H1 (cell line): ENCODE measurements around the gene POLR2L. TPM values are rescaled to one million over a fixed set of nuclear protein-coding genes. Genes with fewer than 3 reads are reported as not detected.

Experiments used
- CTCF ChIA-PET: fragments of 300-600 bp; sonication (Branson Sonifier 250); formaldehyde crosslinking; loops from one replicate; lab custom pipeline; 2021; ENCODE audit not compliant: partially characterized antibody; lab: Charles Lee
- POLR2A ChIA-PET: fragments of 300-600 bp; sonication (Branson Sonifier 250); formaldehyde crosslinking; loops from one replicate; lab custom pipeline; 2021; ENCODE audit warnings: inconsistent platforms; ENCODE audit not compliant: partially characterized antibody; lab: Charles Lee
- DNase-seq, 2 experiments: peaks; one replicate each; pipeline versions ENCODE4 v3.0.0 to v3.0.0-alpha.2; 2010 to 2022; ENCODE audit warnings: low spot score in 2 of 2, low read depth in 1 of 2, mixed read lengths in 1 of 2
- FAIRE-seq: peaks from 2 replicates; lab custom pipeline; 2011; peaks lifted over from hg19 to GRCh38; lab: Jason Lieb, UNC
- H2AFZ ChIP-seq: 2 replicates; pipeline ENCODE4 v1.8.1; 2012; ENCODE audit warnings: low read length, inconsistent platforms
- H2AK5ac ChIP-seq: 2 replicates; pipeline ENCODE4 v1.6.1; 2013; ENCODE audit warnings: low read depth, low read length
- H2BK120ac ChIP-seq: replicated peaks from 2 replicates; pipeline ENCODE3; 2013; ENCODE audit warnings: low read depth, low read length, inconsistent platforms
- H2BK12ac ChIP-seq: 2 replicates; pipeline ENCODE4 v1.6.1; 2013; ENCODE audit warnings: low read depth, low read length
- H2BK15ac ChIP-seq: 2 replicates; pipeline ENCODE4 v1.6.1; 2013; ENCODE audit warnings: low read length
- H2BK20ac ChIP-seq: 2 replicates; pipeline ENCODE4 v1.6.1; 2013; ENCODE audit warnings: low read length
- H2BK5ac ChIP-seq: 2 replicates; pipeline ENCODE4 v1.6.1; 2013; ENCODE audit warnings: low read depth, low read length
- H3K14ac ChIP-seq: 2 replicates; pipeline ENCODE4 v1.6.1; 2013; ENCODE audit warnings: inconsistent platforms; ENCODE audit not compliant: insufficient read length
- H3K18ac ChIP-seq: 2 replicates; pipeline ENCODE4 v1.6.1; 2013; ENCODE audit warnings: low read length; ENCODE audit errors: extremely low read depth
- H3K23ac ChIP-seq: 2 replicates; pipeline ENCODE4 v1.6.1; 2013; ENCODE audit warnings: inconsistent platforms; ENCODE audit not compliant: insufficient read length
- H3K23me2 ChIP-seq: 2 replicates; pipeline ENCODE4 v1.6.1; 2013; ENCODE audit warnings: low read depth, low read length
- H3K27ac ChIP-seq: 2 replicates; pipeline ENCODE4 v1.6.1; 2011; ENCODE audit warnings: low read depth, low read length, inconsistent platforms
- H3K27me3 ChIP-seq, 4 experiments: replicated peaks in 1 of 4; 1 replicate in 1 of 4; 2 replicates in 3 of 4; pipeline versions ENCODE4 v1.6.1 to v1.8.1; 2011 to 2013; ENCODE audit warnings: low read length in 3 of 4, mild to moderate bottlenecking in 3 of 4, inconsistent platforms in 2 of 4, mixed read lengths in 2 of 4, moderate library complexity in 1 of 4; ENCODE audit not compliant: control insufficient read depth in 3 of 4, insufficient read depth in 3 of 4; ENCODE audit errors: extremely low read depth in 1 of 4
- H3K36me3 ChIP-seq, 4 experiments: 2 replicates each; pipeline versions ENCODE4 v1.6.1 to v1.8.1; 2011 to 2013; ENCODE audit warnings: mild to moderate bottlenecking in 4 of 4, low read length in 3 of 4, moderate library complexity in 2 of 4, control low read depth in 1 of 4, inconsistent platforms in 1 of 4; ENCODE audit not compliant: insufficient read depth in 4 of 4, control insufficient read depth in 2 of 4
- H3K4ac ChIP-seq: replicated peaks from 2 replicates; pipeline ENCODE3; 2013; ENCODE audit warnings: low read length, low read depth, mixed read lengths, inconsistent platforms; ENCODE audit not compliant: insufficient read length
- H3K4me1 ChIP-seq, 4 experiments: replicated peaks in 1 of 4; 1 replicate in 1 of 4; 2 replicates in 3 of 4; pipeline versions ENCODE4 v1.6.1 to v1.8.1; 2011 to 2013; ENCODE audit warnings: low read length in 3 of 4, inconsistent platforms in 2 of 4, mixed read lengths in 1 of 4; ENCODE audit not compliant: insufficient read depth in 4 of 4, control insufficient read depth in 3 of 4
- H3K4me2 ChIP-seq, 2 experiments: 2 replicates each; pipeline versions ENCODE4 v1.6.1 to v1.8.1; 2011 to 2013; ENCODE audit warnings: low read depth in 2 of 2, low read length in 2 of 2, control low read depth in 1 of 2, inconsistent platforms in 1 of 2, mild to moderate bottlenecking in 1 of 2; ENCODE audit not compliant: insufficient read depth in 1 of 2
- H3K4me3 ChIP-seq, 4 experiments: fragments of 200-600, 300-600 bp in 1 of 4; sonication (generic), shearing (Covaris generic), sonication (Bioruptor Twin) in 1 of 4; 2 replicates each; pipeline versions ENCODE4 v1.5.1 to v1.8.1; 2011 to 2016; ENCODE audit warnings: low read length in 4 of 4, low read depth in 3 of 4, control low read depth in 2 of 4, inconsistent platforms in 2 of 4, mild to moderate bottlenecking in 2 of 4, mixed read lengths in 1 of 4, moderate library complexity in 1 of 4; ENCODE audit not compliant: insufficient read depth in 2 of 4; ENCODE audit errors: extremely low read depth in 1 of 4
- H3K56ac ChIP-seq: replicated peaks from 2 replicates; pipeline ENCODE3; 2013; ENCODE audit warnings: low read depth, mild to moderate bottlenecking, mixed read lengths, low read length, inconsistent platforms; ENCODE audit not compliant: insufficient read length
- H3K79me1 ChIP-seq: 2 replicates; pipeline ENCODE4 v1.6.1; 2013; ENCODE audit warnings: low read depth, low read length, control low read depth
- H3K79me2 ChIP-seq, 2 experiments: 2 replicates each; pipeline versions ENCODE4 v1.6.1 to v1.8.1; 2012 to 2013; ENCODE audit warnings: low read length in 2 of 2, mild to moderate bottlenecking in 2 of 2, inconsistent platforms in 1 of 2; ENCODE audit not compliant: insufficient read depth in 2 of 2, control insufficient read depth in 1 of 2
- H3K9ac ChIP-seq, 4 experiments: replicated peaks in 1 of 4; 1 replicate in 1 of 4; 2 replicates in 3 of 4; pipeline versions ENCODE4 v1.6.1 to v1.8.1; 2011 to 2013; ENCODE audit warnings: low read depth in 3 of 4, low read length in 3 of 4, control low read depth in 2 of 4, mild to moderate bottlenecking in 2 of 4, moderate library complexity in 2 of 4, inconsistent platforms in 1 of 4; ENCODE audit errors: extremely low read depth in 1 of 4
- H3K9me3 ChIP-seq, 2 experiments: 2 replicates each; pipeline versions ENCODE4 v1.6.1 to v1.8.1; 2012 to 2013; ENCODE audit warnings: mild to moderate bottlenecking in 2 of 2, moderate library complexity in 2 of 2, control low read depth in 1 of 2, inconsistent platforms in 1 of 2, low read depth in 1 of 2, low read length in 1 of 2, mixed read lengths in 1 of 2; ENCODE audit not compliant: insufficient read depth in 2 of 2
- H4K20me1 ChIP-seq, 2 experiments: replicated peaks in 1 of 2; 2 replicates each; pipeline versions ENCODE3 to v1.8.1; 2011 to 2013; ENCODE audit warnings: inconsistent platforms in 2 of 2, low read length in 2 of 2, mild to moderate bottlenecking in 1 of 2; ENCODE audit not compliant: insufficient read depth in 2 of 2, control insufficient read depth in 1 of 2
- H4K5ac ChIP-seq: 2 replicates; pipeline ENCODE4 v1.6.1; 2013; ENCODE audit warnings: low read length, low read depth, mixed read lengths, inconsistent platforms; ENCODE audit not compliant: insufficient read length
- H4K8ac ChIP-seq: 2 replicates; pipeline ENCODE4 v1.8.0; 2013; ENCODE audit warnings: mild to moderate bottlenecking, moderate library complexity, low read length, inconsistent platforms; ENCODE audit not compliant: insufficient read depth; ENCODE audit errors: extremely low read depth
- H4K91ac ChIP-seq: replicated peaks from 2 replicates; pipeline ENCODE3; 2013; ENCODE audit warnings: low read length, mixed read lengths, inconsistent platforms; ENCODE audit not compliant: insufficient read length
- BCL11A ChIP-seq, 2 experiments: IDR thresholded peaks; one replicate each; pipeline ENCODE4 v1.6.1; 2011; ENCODE audit warnings: low read depth in 2 of 2, low read length in 2 of 2, mild to moderate bottlenecking in 2 of 2
- CTCF ChIP-seq, 3 experiments: IDR thresholded peaks; 1 replicate in 2 of 3; 2 replicates in 1 of 3; pipeline versions ENCODE4 v1.5.1 to v1.6.1; 2011; ENCODE audit warnings: low read length in 3 of 3, mild to moderate bottlenecking in 3 of 3, inconsistent platforms in 2 of 3, low read depth in 1 of 3, moderate library complexity in 1 of 3; ENCODE audit not compliant: insufficient read depth in 1 of 3; ENCODE audit errors: control extremely low read depth in 1 of 3
- FOSL1 ChIP-seq: IDR thresholded peaks from 2 replicates; pipeline ENCODE4 v1.6.1; 2011; ENCODE audit warnings: mild to moderate bottlenecking, low read depth, low read length, moderate library complexity; ENCODE audit not compliant: insufficient read depth
- HDAC6 ChIP-seq: IDR thresholded peaks from one replicate; pipeline ENCODE4 v1.7.1; 2012; ENCODE audit warnings: low read depth, mild to moderate bottlenecking, inconsistent platforms, low read length, moderate library complexity
- KDM4A ChIP-seq: IDR thresholded peaks from one replicate; pipeline ENCODE4 v1.7.1; 2012; ENCODE audit warnings: low read depth, mild to moderate bottlenecking, moderate library complexity, low read length, inconsistent platforms; ENCODE audit not compliant: severe bottlenecking
- MAFK ChIP-seq: IDR thresholded peaks from 2 replicates; pipeline ENCODE4 v1.6.1; 2012; ENCODE audit warnings: low read depth, mild to moderate bottlenecking, improper control_type of control experiment, low read length
- POLR2A ChIP-seq, 2 experiments: IDR thresholded peaks; 1 replicate in 1 of 2; 2 replicates in 1 of 2; pipeline ENCODE4 v1.6.1; 2011; ENCODE audit warnings: low read depth in 2 of 2, low read length in 2 of 2, mild to moderate bottlenecking in 2 of 2; ENCODE audit errors: control extremely low read depth in 1 of 2
- RBBP5 ChIP-seq: IDR thresholded peaks from 2 replicates; pipeline ENCODE4 v1.7.1; 2012; ENCODE audit warnings: low read depth, mild to moderate bottlenecking, inconsistent platforms, low read length, moderate library complexity, borderline replicate concordance
- RNF2 ChIP-seq: fragments of 200-900, 300-1000 bp; sonication (generic); IDR thresholded peaks from 2 replicates; pipeline ENCODE4 v1.7.1; 2016; ENCODE audit warnings: borderline replicate concordance, low read depth, mild to moderate bottlenecking, antibody characterized with exemption, low read length; ENCODE audit not compliant: poor library complexity, severe bottlenecking; ENCODE audit errors: missing control alignments
- SIRT6 ChIP-seq: IDR thresholded peaks from one replicate; pipeline ENCODE4 v1.7.1; 2012; ENCODE audit warnings: low read length, inconsistent platforms
- ZNF274 ChIP-seq: IDR thresholded peaks from 2 replicates; pipeline ENCODE4 v1.7.0; 2012; ENCODE audit warnings: low read length, borderline replicate concordance; ENCODE audit errors: extremely low read depth
- WGBS, 2 experiments: shearing (Covaris generic) in 1 of 2; methylation state at CpG; one replicate each; pipeline versions ENCODE4 v1.1.6 to v1.1.7; 2013 to 2015; ENCODE audit warnings: low lambda C conversion rate in 2 of 2, mixed read lengths in 2 of 2, inconsistent platforms in 1 of 2, low coverage in 1 of 2, missing lambda C conversion rate in 1 of 2; ENCODE audit not compliant: insufficient replicate concordance in 2 of 2, insufficient coverage in 1 of 2, insufficient read length in 1 of 2; ENCODE audit errors: extremely low coverage in 1 of 2, missing lambda C conversion rate in 1 of 2; 5-methylcytosine and 5-hydroxymethylcytosine counted together
- polyA plus RNA-seq, 7 experiments: library from polyadenylated mRNA; depleted of rRNA in 3 of 7; stranded (reverse) in 5 of 7; unstranded in 2 of 7; fragments of >200 nt in 5 of 7; fragments of 200-250 nt in 2 of 7; gene quantifications; 1 replicate in 5 of 7; 2 replicates in 1 of 7; 4 replicates in 1 of 7; pipeline versions ENCODE4 v1.2.1 to v1.2.3, GENCODE V29; 2011 to 2013; ENCODE audit warnings: missing spikeins in 2 of 7, mixed read lengths in 2 of 7
- total RNA-seq: library from RNA; stranded (reverse); fragmentation: NEBNext Ultra II Directional; extraction: Animal tissue kit (Norgen Biotek cat#: 25700); gene quantifications from 2 replicates; pipeline ENCODE4 v1.2.1, GENCODE V29; 2021

POLR2L gene
- total and polyA plus RNA-seq, 2 of the 8 experiments (the other 6 are each of a cell fraction or from before 2014, with no cell fraction given): 140 to 151 TPM

DNA sequence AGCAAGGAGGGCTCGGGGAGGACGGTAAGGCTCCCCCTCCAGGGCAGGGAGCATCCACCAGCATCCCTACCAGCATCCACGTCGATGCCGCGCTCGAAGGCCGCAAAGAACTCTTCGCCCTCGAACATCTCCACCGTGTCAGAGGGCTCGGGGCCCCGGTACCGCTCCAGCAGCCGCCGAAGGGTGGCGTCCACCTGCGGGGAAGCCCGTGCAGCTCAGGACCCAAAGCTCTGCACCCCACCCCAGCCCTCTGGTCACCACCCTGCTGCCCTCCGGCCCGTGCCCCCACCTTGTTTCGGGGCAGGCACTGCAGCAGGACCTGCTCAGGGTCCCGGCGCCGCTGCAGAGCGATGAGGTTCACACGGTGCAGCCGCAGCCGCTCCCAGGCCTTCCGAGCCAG is 41.9 kb downstream of the POLR2L start:
- Histone ChIP-seq H2BK5ac (no peak overlapping the region; the same call in 1 of the 2 replicates), H2BK120ac (no peak overlapping the region), H3K4me3 (no peak overlapping the region), H2AK5ac (no peak overlapping the region), H3K4me2 (no peak overlapping the region), H3K4me1 (peaks cover 4 to 25% (median 19%) of the 10 kb centered on the region in 4 experiments), H4K5ac (no peak overlapping the region), H2BK12ac (no peak overlapping the region), H3K23ac (no peak overlapping the region), H3K4ac (no peak overlapping the region), H2BK15ac (no peak overlapping the region), H3K27ac (no peak overlapping the region), H3K23me2 (peaks cover 14% of the 10 kb centered on the region), H3K14ac (no peak overlapping the region), H3K27me3 (no peaks in the 10 kb centered on the region; a peak in 1 of 7 replicates), H3K9me3 (no peaks in the 10 kb centered on the region), H4K20me1 (peaks cover 0 to 13% of the 10 kb centered on the region in 2 experiments), H3K36me3 (peaks cover 3 to 30% (median 6%) of the 10 kb centered on the region in 4 experiments; a peak in 5 of 8 replicates), H3K79me2 (peaks cover 0 to 5% of the 10 kb centered on the region in 2 experiments; a peak in 1 of 4 replicates), H3K18ac (no peak overlapping the region), H2AFZ (no peak overlapping the region), H3K9ac (no peak overlapping the region), H4K8ac (no peak overlapping the region), H4K91ac (no peak overlapping the region), H2BK20ac (no peak overlapping the region), H3K56ac (no peak overlapping the region), H3K79me1 (peaks cover 5% of the 10 kb centered on the region; the same call in 1 of the 2 replicates)
- 90% methylated on average over 28 of the region's 30 CpGs; no CpG with 5 or more reads in 1 of the 2 experiments for WGBS, 2 experiments
- TF ChIP-seq SIRT6 (no peak), RBBP5 (no peak), BCL11A (IDR thresholded peaks at IDR 0.05; ENCODE audit: low read depth in 2 of 2, low read length in 2 of 2) (no peak), CTCF (IDR thresholded peaks at IDR 0.05; ENCODE audit: control extremely low read depth in 1 of 3, insufficient read depth in 1 of 3, low read depth in 1 of 3, low read length in 3 of 3) (no peak), ZNF274 (no peak), POLR2A (IDR thresholded peaks at IDR 0.05; ENCODE audit: control extremely low read depth in 1 of 2, low read depth in 2 of 2, low read length in 2 of 2) (no peak), KDM4A (no peak), RNF2 (no peak), FOSL1 (no peak), HDAC6 (no peak), MAFK (no peak)
- ChIA-PET CTCF (interaction anchor here (1.0 kb wide), 1 partner anchor 17 kb away, joined by 3 read pairs; no protein-coding TSS in a partner anchor), POLR2A (interaction anchor here (0.8 to 53.0 kb wide), 3 partner anchors 8 to 54 kb away, joined by 5 to 1917 read pairs (median 28); partner anchors contain the start of genes CD151, CRACR2B, PNPLA2 and POLR2L)
- FAIRE-seq (no peak), DNase-seq (no peak)
